K562 (cell line): ENCODE results near the gene RCC1. TPM values are rescaled to one million over a fixed set of nuclear protein-coding genes. Genes with fewer than 3 reads are reported as not detected.
"Not testable (repeated sequence)": the region's sequence is repeated elsewhere in the genome, so short reads cannot be mapped to it uniquely, and the experiment has no call there.

Experiments used
- ATAC-seq: fragments of 200-7000 bp; cut with Tn5 transposase; 3 replicates; pipeline ENCODE4 v1.9.1; 2020; ENCODE audit warnings: moderate library complexity
- BruUV-seq: library from RNA; stranded (reverse); fragments of 400-500 nt; replicated peaks from 2 replicates; lab custom pipeline; 2021; lab: Mats Ljungman, UMichigan
- CTCF ChIA-PET: fragments of 300-600 bp; formaldehyde crosslinking; extraction: SDS; loops from one replicate; lab custom pipeline; 2021; ENCODE audit warnings: low intra/inter-chr PET ratio; lab: Yijun Ruan, JAX
- POLR2A ChIA-PET: fragments of 300-600, 350-650 bp; sonication (Branson Sonifier 250); formaldehyde crosslinking; extraction: SDS; loops from one replicate; lab custom pipeline; 2021; ENCODE audit warnings: antibody characterized with exemption, inconsistent platforms; lab: Yijun Ruan, JAX
- DNase-seq, 4 experiments: peaks; one replicate each; pipeline versions ENCODE4 v3.0.0 to v3.0.0-alpha.2; 2011 to 2018; ENCODE audit warnings: low spot score in 3 of 4, mixed read lengths in 3 of 4; ENCODE audit errors: extremely low read depth in 1 of 4
- FAIRE-seq: peaks from 2 replicates; lab custom pipeline; 2011; peaks lifted over from hg19 to GRCh38; lab: Jason Lieb, UNC
- H2AFZ ChIP-seq: 2 replicates; pipeline ENCODE4 v1.6.0; 2011; ENCODE audit warnings: low read depth, low read length, control low read depth, inconsistent platforms
- H3K27ac ChIP-seq: fragments of 200-600 bp; 3 replicates; pipeline ENCODE4 v1.8.0; 2011; ENCODE audit warnings: low read depth, mild to moderate bottlenecking, control low read depth, inconsistent platforms, low read length, moderate library complexity, mixed read lengths; ENCODE audit errors: extremely low read depth
- H3K27me3 ChIP-seq, 2 experiments: fragments of 300-600 bp in 1 of 2; 2 replicates in 1 of 2; 3 replicates in 1 of 2; pipeline versions ENCODE4 v1.6.0 to v1.8.0; 2011; ENCODE audit warnings: inconsistent platforms in 2 of 2, low read length in 2 of 2, mild to moderate bottlenecking in 1 of 2, mixed read lengths in 1 of 2, moderate library complexity in 1 of 2; ENCODE audit not compliant: control insufficient read depth in 2 of 2, insufficient read depth in 2 of 2
- H3K36me3 ChIP-seq: fragments of 300-600 bp; 3 replicates; pipeline ENCODE4 v1.8.0; 2011; ENCODE audit warnings: mild to moderate bottlenecking, low read length, inconsistent platforms; ENCODE audit not compliant: control insufficient read depth, insufficient read depth
- H3K4me1 ChIP-seq, 2 experiments: fragments of 200-600 bp in 1 of 2; replicated peaks in 1 of 2; 2 replicates in 1 of 2; 3 replicates in 1 of 2; pipeline versions ENCODE4 v1.5.1 to v1.8.0; 2011; ENCODE audit warnings: inconsistent platforms in 2 of 2, low read length in 2 of 2, mild to moderate bottlenecking in 1 of 2, mixed read lengths in 1 of 2, moderate library complexity in 1 of 2; ENCODE audit not compliant: control insufficient read depth in 2 of 2, insufficient read depth in 2 of 2
- H3K4me2 ChIP-seq: 2 replicates; pipeline ENCODE4 v1.6.1; 2011; ENCODE audit warnings: low read length, control low read depth, inconsistent platforms, mixed read lengths; ENCODE audit not compliant: insufficient read depth
- H3K4me3 ChIP-seq: fragments of 200-600 bp; sonication (generic), shearing (Covaris generic); 2 replicates; pipeline ENCODE4 v1.5.1; 2016; ENCODE audit warnings: control low read depth, inconsistent platforms
- H3K79me2 ChIP-seq: fragments of 200-600 bp; 3 replicates; pipeline ENCODE4 v1.8.0; 2011; ENCODE audit warnings: low read length, inconsistent platforms; ENCODE audit not compliant: control insufficient read depth, insufficient read depth
- H3K9ac ChIP-seq, 2 experiments: 2 replicates each; pipeline versions ENCODE4 v1.6.0 to v1.6.1; 2011; ENCODE audit warnings: low read depth in 2 of 2, low read length in 2 of 2, control low read depth in 1 of 2, inconsistent platforms in 1 of 2, mild to moderate bottlenecking in 1 of 2, mixed read lengths in 1 of 2; ENCODE audit not compliant: insufficient read depth in 1 of 2
- H3K9me1 ChIP-seq: one replicate; pipeline ENCODE4 v1.6.0; 2011; ENCODE audit warnings: inconsistent platforms, mild to moderate bottlenecking, low read length, moderate library complexity; ENCODE audit not compliant: control insufficient read depth, insufficient read depth
- H3K9me3 ChIP-seq: replicated peaks from 2 replicates; pipeline ENCODE4 v1.5.1; 2011; ENCODE audit warnings: low read depth, low read length, inconsistent platforms; ENCODE audit not compliant: control insufficient read depth, insufficient read depth
- H4K20me1 ChIP-seq: replicated peaks from 2 replicates; pipeline ENCODE4 v1.6.1; 2011; ENCODE audit warnings: low read length, inconsistent platforms, mixed read lengths; ENCODE audit not compliant: control insufficient read depth, insufficient read depth
- ATF1 ChIP-seq, 2 experiments: fragments of 450-650 bp in 1 of 2; IDR thresholded peaks; 2 replicates each; pipeline ENCODE4 v1.6.1; 2016; ENCODE audit warnings: missing compliant biosample characterization in 1 of 2, missing genetic modification characterization in 1 of 2
- EGR1 ChIP-seq: fragments of 450-650 bp; conservative IDR thresholded peaks from 2 replicates; pipeline ENCODE4 v1.6.1; 2017; ENCODE audit warnings: mild to moderate bottlenecking
- ETV5 ChIP-seq: sonication (generic); formaldehyde crosslinking; IDR thresholded peaks from 2 replicates; pipeline ENCODE4 v1.4.0; 2020; ENCODE audit warnings: low read depth, mild to moderate bottlenecking, missing genetic modification reagents
- KDM1A ChIP-seq, 2 experiments: fragments of 450-650 bp; IDR thresholded peaks; 2 replicates each; pipeline ENCODE4 v1.6.1; 2016; ENCODE audit warnings: mild to moderate bottlenecking in 2 of 2
- KLF16 ChIP-seq: IDR thresholded peaks from 2 replicates; pipeline ENCODE4 v1.6.1; 2016; ENCODE audit warnings: antibody characterized with exemption
- NFIX ChIP-seq: fragments of 250-450 bp; sonication (Bioruptor Pico); IDR thresholded peaks from 2 replicates; pipeline ENCODE4 v1.4.0; 2020; ENCODE audit warnings: low read depth, mild to moderate bottlenecking, moderate library complexity
- PHF20 ChIP-seq: fragments of 450-650 bp; IDR thresholded peaks from 2 replicates; pipeline ENCODE4 v1.6.1; 2018; ENCODE audit not compliant: partially characterized antibody
- RCOR1 ChIP-seq, 2 experiments: IDR thresholded peaks; 2 replicates each; pipeline ENCODE4 v1.6.1; 2012; ENCODE audit warnings: low read depth in 2 of 2, low read length in 2 of 2, borderline replicate concordance in 1 of 2, improper control_type of control experiment in 1 of 2
- SREBF1 ChIP-seq: fragments of 150-350 bp; IDR thresholded peaks from 2 replicates; pipeline ENCODE4 v1.6.1; 2014; ENCODE audit warnings: antibody characterized with exemption, low read depth, low read length, borderline replicate concordance
- STAG1 ChIP-seq: sonication (generic); formaldehyde crosslinking; IDR thresholded peaks from 2 replicates; pipeline ENCODE4 v1.5.0; 2020; ENCODE audit warnings: missing genetic modification reagents, borderline replicate concordance
- WGBS: fragments of 100-300 bp; shearing (Covaris generic); methylation state at CpG from one replicate; pipeline ENCODE4 v1.1.6; 2016; ENCODE audit warnings: low coverage, mixed read lengths; ENCODE audit not compliant: insufficient coverage; ENCODE audit errors: missing lambda C conversion rate; 5-methylcytosine and 5-hydroxymethylcytosine counted together
- in situ Hi-C: fragments of 300-500 bp; cut with MboI; formaldehyde crosslinking; loops from 4 replicates; pipeline ENCODE4 v1.15.0; 2018; ENCODE audit warnings: inconsistent platforms, mixed read lengths
- intact Hi-C: fragments of 100-400 bp; cut with micrococcal nuclease; formaldehyde crosslinking; loops from 2 replicates; pipeline ENCODE4 v1.14.2; 2022
- polyA plus RNA-seq, 8 experiments: library from polyadenylated mRNA; depleted of rRNA in 4 of 8; stranded (reverse) in 5 of 8; unstranded in 3 of 8; fragments of >200 nt; fragmentation: Nextera tagmentation in 2 of 8; fragmentation: Illumina TruSeq in 1 of 8; extraction: Ambion mirVana in 2 of 8; extraction: Trizol in 1 of 8; gene quantifications; 2 replicates each; pipeline versions ENCODE4 v1.2.1 to v1.2.3, GENCODE V29; 2011 to 2014; ENCODE audit warnings: inconsistent platforms in 1 of 8, missing spikeins in 1 of 8
- total RNA-seq, 7 experiments: library from RNA; depleted of rRNA in 6 of 7; stranded (reverse); fragments of >200 nt in 6 of 7; fragmentation: Illumina TruSeq in 2 of 7; extraction: Trizol in 2 of 7; gene quantifications; 2 replicates each; pipeline versions ENCODE4 v1.2.1 to v1.2.3, GENCODE V29; 2011 to 2021; ENCODE audit warnings: low replicate concordance in 1 of 7
- TF ChIP-seq, protein P1 (sequence below): fragments of 250-450 bp; sonication (Bioruptor Pico); IDR thresholded peaks from 2 replicates; pipeline ENCODE4 v1.4.0; 2020; ENCODE audit warnings: mild to moderate bottlenecking, moderate library complexity

The RCC1 gene
- total and polyA plus RNA-seq, 9 of the 15 experiments (the other 6 are each of a cell fraction or from before 2014, with no cell fraction given) = 16.4 to 202 (median 107) TPM

DNA sequence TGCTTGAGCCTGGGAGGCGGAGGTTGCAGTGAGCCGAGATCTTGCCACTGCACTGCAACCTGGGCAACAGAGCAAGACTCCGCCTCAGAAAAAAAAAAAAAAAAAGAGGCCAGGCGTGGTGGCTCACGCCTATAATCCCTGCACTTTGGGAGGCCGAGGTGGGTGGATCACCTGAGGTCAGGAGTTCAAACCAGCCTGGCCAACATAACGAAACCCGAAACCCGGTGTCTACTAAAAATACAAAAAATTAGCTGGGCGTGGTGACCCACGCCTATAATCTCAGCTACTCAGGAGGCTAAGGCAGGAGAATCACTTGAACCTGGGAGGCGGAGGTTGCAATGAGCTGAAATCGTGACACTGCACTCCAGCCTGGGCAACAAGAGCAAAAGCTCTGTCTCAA lies 26.3 kb upstream of the RCC1 start:
- H3K4me2 ChIP-seq, H4K20me1 ChIP-seq, FAIRE-seq, CTCF ChIA-PET, H3K9ac ChIP-seq, H3K79me2 ChIP-seq, H3K9me3 ChIP-seq, DNase-seq, H3K4me1 ChIP-seq, in situ Hi-C loops, H3K9me1 ChIP-seq, BruUV-seq, intact Hi-C loops, H3K27ac ChIP-seq, H2AFZ ChIP-seq, H3K27me3 ChIP-seq, H3K4me3 ChIP-seq: not testable (repeated sequence)
- H3K36me3 ChIP-seq = peaks cover 70% of the 10 kb centered on the region
- peak; percentile 42 for ATAC-seq
- 58% methylated on average over 12 of the region's 13 CpGs for WGBS
- POLR2A ChIA-PET = interaction anchor here (0.5 to 1.3 kb wide), 4 partner anchors 10 to 203 kb away, joined by 3 to 4 read pairs (median 4); no protein-coding TSS in a partner anchor
- TF ChIP-seq KDM1A (IDR thresholded peaks at IDR 0.05) = peak; percentile 68 to 72; a peak in 3 of 4 replicates
- TF ChIP-seq EGR1 = 0 out of 2 replicates have a peak, but pooled peaks have one; percentile 28

DNA sequence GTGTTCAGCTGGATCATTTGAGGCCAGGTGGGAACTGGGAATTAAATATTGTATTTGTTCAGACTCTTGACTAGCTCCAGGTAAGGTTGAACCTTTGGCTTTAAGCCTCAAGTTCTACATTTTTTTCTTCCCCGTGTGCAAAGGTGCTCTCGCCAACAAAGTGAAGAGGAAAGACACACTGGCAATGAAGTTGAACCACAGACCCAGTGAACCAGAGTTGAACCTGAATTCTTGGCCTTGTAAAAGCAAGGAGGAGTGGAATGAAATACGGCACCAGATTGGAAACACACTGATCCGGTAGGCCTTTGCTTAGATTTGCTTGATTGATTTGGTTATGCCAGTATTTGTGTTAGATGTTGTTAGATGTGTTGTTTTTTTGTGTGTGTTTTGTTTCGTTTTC lies 25.5 kb upstream of the RCC1 start:
- H3K9me3 ChIP-seq = no peaks in the 10 kb centered on the region
- FAIRE-seq (peak; percentile 57), DNase-seq (no peak), ATAC-seq (no peak)
- no peak overlapping the region for H3K4me2 ChIP-seq
- TF ChIP-seq SREBF1 = no peak
- no peak for TF ChIP-seq NFIX (CRISPR knock-in tag)
- TF ChIP-seq ATF1 (CRISPR knock-in tag; IDR thresholded peaks at IDR 0.05) = no peak
- no peak for TF ChIP-seq ATF1 (tag; IDR thresholded peaks at IDR 0.05)
- TF ChIP-seq STAG1 = no peak
- TF ChIP-seq KLF16 = no peak
- no peak for TF ChIP-seq RCOR1 (IDR thresholded peaks at IDR 0.05; ENCODE audit: borderline replicate concordance in 1 of 2, low read depth in 2 of 2, low read length in 2 of 2)
- no peak for TF ChIP-seq PHF20
- no peak for TF ChIP-seq ETV5 (CRISPR knock-in tag)
- TF ChIP-seq, protein P1, sequence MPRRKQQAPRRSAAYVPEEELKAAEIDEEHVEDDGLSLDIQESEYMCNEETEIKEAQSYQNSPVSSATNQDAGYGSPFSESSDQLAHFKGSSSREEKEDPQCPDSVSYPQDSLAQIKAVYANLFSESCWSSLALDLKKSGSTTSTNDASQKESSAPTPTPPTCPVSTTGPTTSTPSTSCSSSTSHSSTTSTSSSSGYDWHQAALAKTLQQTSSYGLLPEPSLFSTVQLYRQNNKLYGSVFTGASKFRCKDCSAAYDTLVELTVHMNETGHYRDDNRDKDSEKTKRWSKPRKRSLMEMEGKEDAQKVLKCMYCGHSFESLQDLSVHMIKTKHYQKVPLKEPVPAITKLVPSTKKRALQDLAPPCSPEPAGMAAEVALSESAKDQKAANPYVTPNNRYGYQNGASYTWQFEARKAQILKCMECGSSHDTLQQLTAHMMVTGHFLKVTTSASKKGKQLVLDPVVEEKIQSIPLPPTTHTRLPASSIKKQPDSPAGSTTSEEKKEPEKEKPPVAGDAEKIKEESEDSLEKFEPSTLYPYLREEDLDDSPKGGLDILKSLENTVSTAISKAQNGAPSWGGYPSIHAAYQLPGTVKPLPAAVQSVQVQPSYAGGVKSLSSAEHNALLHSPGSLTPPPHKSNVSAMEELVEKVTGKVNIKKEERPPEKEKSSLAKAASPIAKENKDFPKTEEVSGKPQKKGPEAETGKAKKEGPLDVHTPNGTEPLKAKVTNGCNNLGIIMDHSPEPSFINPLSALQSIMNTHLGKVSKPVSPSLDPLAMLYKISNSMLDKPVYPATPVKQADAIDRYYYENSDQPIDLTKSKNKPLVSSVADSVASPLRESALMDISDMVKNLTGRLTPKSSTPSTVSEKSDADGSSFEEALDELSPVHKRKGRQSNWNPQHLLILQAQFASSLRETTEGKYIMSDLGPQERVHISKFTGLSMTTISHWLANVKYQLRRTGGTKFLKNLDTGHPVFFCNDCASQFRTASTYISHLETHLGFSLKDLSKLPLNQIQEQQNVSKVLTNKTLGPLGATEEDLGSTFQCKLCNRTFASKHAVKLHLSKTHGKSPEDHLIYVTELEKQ (CRISPR knock-in tag) = no peak
- H4K20me1 ChIP-seq = no peaks in the 10 kb centered on the region
- no peak overlapping the region for H3K4me3 ChIP-seq
- H2AFZ ChIP-seq = no peak overlapping the region
- no peaks in the 10 kb centered on the region for H3K9me1 ChIP-seq
- ChIA-PET POLR2A (interaction anchor here (0.9 to 1.3 kb wide), 3 partner anchors 11 to 15 kb away, joined by 3 to 4 read pairs (median 4); no protein-coding TSS in a partner anchor), CTCF (no interaction called here)
- H3K79me2 ChIP-seq = no peaks in the 10 kb centered on the region
- WGBS = 85% methylated on average over 5 of the region's 5 CpGs
- no TSS peak for BruUV-seq
- in situ Hi-C loops = no loop called here
- no peak overlapping the region for H3K27ac ChIP-seq
- intact Hi-C loops = no loop called here
- no peaks in the 10 kb centered on the region for H3K4me1 ChIP-seq
- H3K27me3 ChIP-seq = no peaks in the 10 kb centered on the region
- peaks cover 72% of the 10 kb centered on the region for H3K36me3 ChIP-seq
- no peak overlapping the region for H3K9ac ChIP-seq
